Activated CD4-positive, alpha-beta memory T cell treated with anti-CD3 and anti-CD28 coated beads for 36 hours (primary cell): ENCODE data around the gene ZNF583. TPM values are rescaled to one million over a fixed set of nuclear protein-coding genes. Genes with fewer than 3 reads are reported as not detected.

Experiments
- total RNA-seq, 2 experiments: library from RNA; stranded (reverse); gene quantifications; one replicate each; pipeline ENCODE4 v1.2.3, GENCODE V29; 2021

Gene ZNF583
- total RNA-seq, 2 experiments from 2014 or later, result 1.6 to 1.8 TPM

Other genes with a start within 250 kb of the ZNF583 start
- not detected for gene GALP, start 228.3 kb upstream of the ZNF583 start, total RNA-seq
- gene ZSCAN5B, start 206.5 kb upstream of the ZNF583 start, total RNA-seq, result not detected
- gene ZSCAN5C, start 202.1 kb upstream of the ZNF583 start, total RNA-seq, result not detected
- gene EDDM13, start 131.6 kb upstream of the ZNF583 start, total RNA-seq, result not detected
- gene ZSCAN5A, start 89.5 kb upstream of the ZNF583 start, total RNA-seq, result 1 to 10 TPM; 4.5 to 5.2 TPM
- under 1 TPM; 0.58 to 0.71 TPM for gene ZNF582, start 10.8 kb upstream of the ZNF583 start, total RNA-seq
- not detected for gene ZNF667, start 73.0 kb downstream of the ZNF583 start, total RNA-seq
- gene ZNF471, start 103.5 kb downstream of the ZNF583 start, total RNA-seq, result under 1 TPM; 0.24 to 0.39 TPM
- 1 to 10 TPM; 2.9 to 4.0 TPM for gene ZFP28, start 134.6 kb downstream of the ZNF583 start, total RNA-seq
- gene ZNF470, start 163.1 kb downstream of the ZNF583 start, total RNA-seq, result 1 to 10 TPM; 1.7 to 1.8 TPM
- gene ZNF71, start 191.0 kb downstream of the ZNF583 start, total RNA-seq, result 1 to 10 TPM; 2.7 to 3.1 TPM
- not detected for gene SMIM17, start 238.8 kb downstream of the ZNF583 start, total RNA-seq